ENCODE measurements around the gene DSP. TPM values are rescaled to one million over a fixed set of nuclear protein-coding genes. Genes with fewer than 3 reads are reported as not detected.
A peak's percentile ranks its signal among the peaks of the same experiment; 100 is the strongest.

Gene DSP
- total RNA-seq = 104 and 173 TPM in 2 replicates

GRCh38 chr6:7541175-7542064, at the start of gene DSP:
Gene DSP, plus strand, starts transcription at chr6:7541671. Its CDS starts 245 bp downstream, at chr6:7541916.
- no peak for DNase-seq (ENCODE audit: low read depth)

- DNase-seq (ENCODE audit: low read depth) = no peak
Observed at GRCh38 chr6:7493866-7494265, 47.6 kb upstream of the DSP start.

GRCh38 chr6:7494638-7495037, 46.8 kb upstream of the DSP start:
- no peak for DNase-seq (ENCODE audit: low read depth)

- peak; percentile 11 for DNase-seq (ENCODE audit: low read depth)
Observed at GRCh38 chr6:7496266-7496875, 45.1 kb upstream of the DSP start.

GRCh38 chr6:7500752-7501282, 40.7 kb upstream of the DSP start:
- no peak for DNase-seq (ENCODE audit: low read depth)

GRCh38 chr6:7502743-7503142, 38.7 kb upstream of the DSP start:
- no peak for DNase-seq (ENCODE audit: low read depth)

- DNase-seq (ENCODE audit: low read depth) = no peak
Observed at GRCh38 chr6:7504041-7504440, 37.4 kb upstream of the DSP start.

GRCh38 chr6:7505189-7505699, 36.2 kb upstream of the DSP start:
- DNase-seq (ENCODE audit: low read depth) = peak; percentile 100

- DNase-seq (ENCODE audit: low read depth) = no peak
Observed at GRCh38 chr6:7507600-7507999, 33.9 kb upstream of the DSP start.

GRCh38 chr6:7512320-7512719, 29.2 kb upstream of the DSP start:
- no peak for DNase-seq (ENCODE audit: low read depth)

GRCh38 chr6:7513529-7513928, 27.9 kb upstream of the DSP start:
- DNase-seq (ENCODE audit: low read depth) = no peak

- DNase-seq (ENCODE audit: low read depth) = no peak
Observed at GRCh38 chr6:7515363-7515762, 26.1 kb upstream of the DSP start.

- no peak for DNase-seq (ENCODE audit: low read depth)
Observed at GRCh38 chr6:7518877-7519276, 22.6 kb upstream of the DSP start.

- no peak for DNase-seq (ENCODE audit: low read depth)
Observed at GRCh38 chr6:7522873-7523272, 18.6 kb upstream of the DSP start.

GRCh38 chr6:7523922-7524321, 17.5 kb upstream of the DSP start:
- DNase-seq (ENCODE audit: low read depth) = no peak

GRCh38 chr6:7526755-7527154, 14.7 kb upstream of the DSP start:
- DNase-seq (ENCODE audit: low read depth) = no peak

- peak; percentile 64 for DNase-seq (ENCODE audit: low read depth)
Observed at GRCh38 chr6:7528565-7528964, 12.9 kb upstream of the DSP start.

GRCh38 chr6:7529141-7529540, 12.3 kb upstream of the DSP start:
- no peak for DNase-seq (ENCODE audit: low read depth)

- DNase-seq (ENCODE audit: low read depth) = no peak
Observed at GRCh38 chr6:7532232-7532631, 9.2 kb upstream of the DSP start.

- DNase-seq (ENCODE audit: low read depth) = no peak
Observed at GRCh38 chr6:7532821-7533220, 8.7 kb upstream of the DSP start.

GRCh38 chr6:7534192-7534591, 7.3 kb upstream of the DSP start:
- DNase-seq (ENCODE audit: low read depth) = no peak

- no peak for DNase-seq (ENCODE audit: low read depth)
Observed at GRCh38 chr6:7535498-7535897, 6.0 kb upstream of the DSP start.

Data from renal cortical epithelial cell (primary cell).